Peyer's patch (tissue), 4 donors: ENCODE measurements around the gene CREG1. TPM values are rescaled to one million over a fixed set of nuclear protein-coding genes. Genes with fewer than 3 reads are reported as not detected.

Experiments
- DNase-seq, 3 donors: peaks; one replicate each; pipeline ENCODE4 v3.0.0-alpha.2; 2017 to 2019
- H3K27ac ChIP-seq, 4 donors: fragments of 200-600 bp; sonication (generic); one replicate each; pipeline ENCODE4 v1.5.1; 2016 to 2019
- H3K27me3 ChIP-seq, 2 donors: fragments of 200-600 bp; sonication (generic); one replicate each; pipeline ENCODE4 v1.5.1; 2019
- H3K36me3 ChIP-seq, 3 donors: fragments of 200-600 bp; sonication (generic); one replicate each; pipeline ENCODE4 v1.5.1; 2016 to 2019
- H3K4me1 ChIP-seq, 4 donors: fragments of 200-600 bp; sonication (generic); one replicate each; pipeline ENCODE4 v1.5.1; 2016 to 2019
- H3K4me3 ChIP-seq, 4 donors: fragments of 200-600 bp; sonication (generic); 1 replicate in 3 of 4; 2 replicates in 1 of 4; pipeline ENCODE4 v1.5.1; 2016 to 2019; ENCODE audit warnings: mild to moderate bottlenecking in 1 of 4
- H3K9me3 ChIP-seq, 4 donors: fragments of 200-600 bp; sonication (generic); one replicate each; pipeline ENCODE4 v1.5.1; 2016 to 2019; ENCODE audit warnings: mild to moderate bottlenecking in 1 of 4
- POLR2A ChIP-seq, 2 donors: fragments of 450-650 bp; IDR thresholded peaks; one replicate each; pipeline ENCODE4 v1.5.1; 2017; ENCODE audit warnings: antibody characterized with exemption in 2 of 2, mild to moderate bottlenecking in 2 of 2, moderate library complexity in 2 of 2
- total RNA-seq, 4 donors: library from RNA; depleted of rRNA; stranded (reverse); fragments of >200 nt; gene quantifications; one replicate each; pipeline ENCODE4 v1.1.0, GENCODE V29; 2016
- TF ChIP-seq, protein P1 (sequence below), 6 experiments: fragments of 450-650 bp in 4 of 6; fragments of 200-600 bp in 2 of 6; sonication (generic) in 1 of 6; IDR thresholded peaks; one replicate each; pipeline ENCODE4 v1.5.1; 2017 to 2019; ENCODE audit warnings: antibody characterized with exemption in 6 of 6, mild to moderate bottlenecking in 3 of 6, moderate library complexity in 1 of 6

The CREG1 gene
- 10 to 100 TPM; 50.3 to 80.3 (median 67.6) TPM for total RNA-seq

DNA sequence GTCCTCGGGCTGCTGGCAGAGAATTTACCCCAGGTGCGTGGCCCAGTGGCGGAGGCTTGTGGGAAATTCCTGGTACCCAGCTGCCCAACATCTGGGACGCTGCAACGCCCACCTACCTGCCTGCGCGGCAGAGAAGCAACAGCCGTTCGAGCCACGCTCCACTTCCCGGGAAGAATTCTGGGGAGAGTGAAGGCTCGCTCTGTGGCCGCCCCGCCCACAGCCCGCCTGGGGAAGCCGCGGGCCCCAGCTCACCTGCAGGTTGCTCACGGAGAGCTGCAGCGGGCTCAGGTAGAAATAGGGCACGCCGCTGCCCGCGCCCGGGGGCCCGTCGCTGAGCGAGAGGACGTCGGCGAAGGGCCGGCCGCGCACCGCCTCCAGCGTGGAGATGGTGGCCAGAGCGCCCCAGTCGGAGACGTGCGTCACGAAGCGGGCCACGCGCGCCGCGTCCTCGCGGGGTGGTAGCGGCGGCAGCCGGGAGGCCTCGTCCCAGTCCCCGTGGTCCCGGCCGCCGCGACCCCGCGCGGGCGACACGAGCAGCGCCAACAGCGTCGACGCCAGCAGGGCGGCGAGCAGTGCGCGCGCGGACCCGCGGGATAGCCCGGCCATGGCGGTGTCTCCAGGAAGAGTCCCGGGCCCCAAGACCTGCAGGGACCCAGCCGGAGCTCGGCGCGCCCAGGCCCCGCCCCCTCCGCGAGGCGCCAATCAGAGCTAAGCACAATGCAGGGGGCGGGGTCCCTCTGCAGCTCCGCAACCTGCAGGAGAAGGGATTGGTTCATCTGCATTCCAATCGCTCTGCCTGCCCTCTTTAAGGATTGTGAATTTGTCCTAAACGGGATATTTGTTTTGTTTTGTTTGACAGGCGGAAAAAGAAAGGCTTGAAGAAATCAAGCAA lies at the start of gene CREG1:
Gene CREG1 (minus strand): TSS at position 627 of the 892 bp plus-strand sequence.
- DNase-seq: peak; percentile 93 to 98 (median 95)
- no peaks in the 10 kb centered on the region for H3K27me3 ChIP-seq
- peaks cover 0 to 9% (median 3%) of the 10 kb centered on the region in 4 donors for H3K4me1 ChIP-seq
- no peaks in the 10 kb centered on the region for H3K36me3 ChIP-seq
- H3K4me3 ChIP-seq: peak within 1 kb of the TSS; percentile 70 to 94 (median 84)
- H3K9me3 ChIP-seq: no peaks in the 10 kb centered on the region
- TF ChIP-seq, protein P1, sequence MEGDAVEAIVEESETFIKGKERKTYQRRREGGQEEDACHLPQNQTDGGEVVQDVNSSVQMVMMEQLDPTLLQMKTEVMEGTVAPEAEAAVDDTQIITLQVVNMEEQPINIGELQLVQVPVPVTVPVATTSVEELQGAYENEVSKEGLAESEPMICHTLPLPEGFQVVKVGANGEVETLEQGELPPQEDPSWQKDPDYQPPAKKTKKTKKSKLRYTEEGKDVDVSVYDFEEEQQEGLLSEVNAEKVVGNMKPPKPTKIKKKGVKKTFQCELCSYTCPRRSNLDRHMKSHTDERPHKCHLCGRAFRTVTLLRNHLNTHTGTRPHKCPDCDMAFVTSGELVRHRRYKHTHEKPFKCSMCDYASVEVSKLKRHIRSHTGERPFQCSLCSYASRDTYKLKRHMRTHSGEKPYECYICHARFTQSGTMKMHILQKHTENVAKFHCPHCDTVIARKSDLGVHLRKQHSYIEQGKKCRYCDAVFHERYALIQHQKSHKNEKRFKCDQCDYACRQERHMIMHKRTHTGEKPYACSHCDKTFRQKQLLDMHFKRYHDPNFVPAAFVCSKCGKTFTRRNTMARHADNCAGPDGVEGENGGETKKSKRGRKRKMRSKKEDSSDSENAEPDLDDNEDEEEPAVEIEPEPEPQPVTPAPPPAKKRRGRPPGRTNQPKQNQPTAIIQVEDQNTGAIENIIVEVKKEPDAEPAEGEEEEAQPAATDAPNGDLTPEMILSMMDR (IDR thresholded peaks at IDR 0.05): peak in 1 of 6 experiments; percentile 21
- peak; percentile 90 to 92 for TF ChIP-seq POLR2A (IDR thresholded peaks at IDR 0.05)
- H3K27ac ChIP-seq: peak within 1 kb of the TSS; percentile 78 to 90 (median 88)

- Histone ChIP-seq H3K36me3 (no peaks in the 10 kb centered on the region), H3K27me3 (no peaks in the 10 kb centered on the region), H3K27ac (peak overlapping the region in 1 of 4 donors; percentile 75), H3K9me3 (peaks cover 0 to 5% (median 0%) of the 10 kb centered on the region in 4 donors), H3K4me1 (peaks cover 0 to 30% (median 16%) of the 10 kb centered on the region in 4 donors), H3K4me3 (no peak overlapping the region)
- TF ChIP-seq, protein P1 (IDR thresholded peaks at IDR 0.05): no peak
- TF ChIP-seq POLR2A (IDR thresholded peaks at IDR 0.05): no peak
- peak in 2 of 3 donors; percentile 36 to 51 for DNase-seq
Measured at GRCh38 chr1:167602840-167603239, 49.3 kb upstream of the CREG1 start.

GRCh38 chr1:167601442-167602383 lies 48.2 kb upstream of the CREG1 start:
- TF ChIP-seq, protein P1 (IDR thresholded peaks at IDR 0.05): no peak
- no peak for TF ChIP-seq POLR2A (IDR thresholded peaks at IDR 0.05)
- Histone ChIP-seq H3K27me3 (no peaks in the 10 kb centered on the region), H3K4me1 (peaks cover 0 to 30% (median 16%) of the 10 kb centered on the region in 4 donors), H3K9me3 (no peaks in the 10 kb centered on the region), H3K27ac (peak overlapping the region; percentile 42 to 75 (median 54)), H3K4me3 (no peak overlapping the region), H3K36me3 (no peaks in the 10 kb centered on the region)
- DNase-seq: peak in 2 of 3 donors; percentile 60 to 73

DNA sequence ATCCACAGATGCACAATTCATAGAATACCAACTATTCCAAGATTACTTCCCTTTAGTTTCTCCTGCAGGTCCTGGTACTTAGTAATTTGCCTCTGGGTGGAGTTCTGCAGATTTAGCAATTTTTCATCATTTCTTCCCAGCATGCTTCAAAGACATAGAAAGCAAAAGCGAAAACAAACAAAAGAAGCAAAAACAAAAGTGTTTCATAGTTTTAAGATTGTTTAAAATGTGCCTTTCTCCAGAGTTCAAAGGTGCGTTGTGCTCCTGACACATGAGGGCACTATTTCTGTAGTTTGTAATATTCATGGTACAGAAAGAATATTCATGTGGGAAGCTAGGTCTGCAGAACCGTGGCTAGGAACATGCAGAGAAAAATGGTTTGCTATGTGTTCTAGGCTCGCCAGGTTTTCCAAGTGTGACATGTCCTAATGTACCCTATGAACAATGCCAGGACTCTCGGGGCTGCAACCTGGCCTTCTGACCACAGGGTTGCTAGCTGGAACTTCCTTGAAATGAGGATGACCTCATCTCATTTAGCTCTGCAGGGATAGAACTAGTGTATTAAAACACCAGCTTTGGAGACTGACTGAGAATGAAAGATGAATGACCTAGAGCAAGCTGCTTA lies 46.5 kb upstream of the CREG1 start:
- DNase-seq: peak in 2 of 3 donors; percentile 40 to 71
- peak overlapping the region in 3 of 4 donors; percentile 15 to 75 (median 48) for H3K27ac ChIP-seq
- no peaks in the 10 kb centered on the region for H3K9me3 ChIP-seq
- no peaks in the 10 kb centered on the region for H3K36me3 ChIP-seq
- H3K4me1 ChIP-seq: peaks cover 0 to 30% (median 16%) of the 10 kb centered on the region in 4 donors
- H3K27me3 ChIP-seq: no peaks in the 10 kb centered on the region
- TF ChIP-seq POLR2A (IDR thresholded peaks at IDR 0.05): no peak
- TF ChIP-seq, protein P1 (IDR thresholded peaks at IDR 0.05): peak; percentile 36 to 75 (median 67)
- no peak overlapping the region for H3K4me3 ChIP-seq

GRCh38 chr1:167594822-167595221 lies 41.3 kb upstream of the CREG1 start:
- no peak overlapping the region for H3K4me3 ChIP-seq
- no peak for DNase-seq
- no peaks in the 10 kb centered on the region for H3K27me3 ChIP-seq
- peaks cover 0 to 2% (median under 1%) of the 10 kb centered on the region in 4 donors for H3K4me1 ChIP-seq
- no peak overlapping the region for H3K27ac ChIP-seq
- no peak for TF ChIP-seq POLR2A (IDR thresholded peaks at IDR 0.05)
- TF ChIP-seq, protein P1 (IDR thresholded peaks at IDR 0.05): no peak
- no peaks in the 10 kb centered on the region for H3K9me3 ChIP-seq
- no peaks in the 10 kb centered on the region for H3K36me3 ChIP-seq
